ENCODE results near the gene HNF4A.

Gene HNF4A

DNA sequence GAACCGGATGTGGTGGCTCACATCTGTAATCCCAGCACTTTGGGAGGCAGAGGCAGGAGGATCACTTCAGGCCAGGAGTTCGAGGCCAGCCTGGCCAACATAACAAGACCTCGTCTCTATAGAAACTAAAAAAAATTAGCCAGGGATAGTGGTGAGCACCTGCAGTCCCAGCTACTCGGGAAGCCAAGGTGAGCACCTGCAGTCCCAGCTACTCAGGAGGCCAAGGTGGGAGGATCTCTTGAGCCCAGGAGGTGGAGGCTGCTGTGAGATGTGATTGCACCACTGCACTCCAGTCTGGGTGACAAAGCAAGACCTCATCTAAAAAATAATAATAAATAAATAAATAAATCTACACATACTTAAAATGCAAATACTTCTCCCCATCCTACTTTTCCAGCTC lies 65.0 kb downstream of the HNF4A start:
- Histone ChIP-seq H3K27me3 (replicated peaks; ENCODE audit: control insufficient read depth, insufficient read depth, low read length, poor library complexity, severe bottlenecking) (no peaks in the 10 kb centered on the region), H3K4me1 (ENCODE audit: control insufficient read depth, insufficient read depth, low read length, poor library complexity, severe bottlenecking) (no peaks in the 10 kb centered on the region), H3K9me3 (ENCODE audit: control insufficient read depth, low read length) (no peaks in the 10 kb centered on the region), H3K36me3 (ENCODE audit: control insufficient read depth, insufficient read depth, low read length) (no peaks in the 10 kb centered on the region), H3K4me3 (ENCODE audit: insufficient read depth, low read depth, low read length, poor library complexity, severe bottlenecking) (no peak overlapping the region), H3K27ac (ENCODE audit: insufficient read depth, low read length, poor library complexity, severe bottlenecking) (no peak overlapping the region)
- no peak for DNase-seq

DNA sequence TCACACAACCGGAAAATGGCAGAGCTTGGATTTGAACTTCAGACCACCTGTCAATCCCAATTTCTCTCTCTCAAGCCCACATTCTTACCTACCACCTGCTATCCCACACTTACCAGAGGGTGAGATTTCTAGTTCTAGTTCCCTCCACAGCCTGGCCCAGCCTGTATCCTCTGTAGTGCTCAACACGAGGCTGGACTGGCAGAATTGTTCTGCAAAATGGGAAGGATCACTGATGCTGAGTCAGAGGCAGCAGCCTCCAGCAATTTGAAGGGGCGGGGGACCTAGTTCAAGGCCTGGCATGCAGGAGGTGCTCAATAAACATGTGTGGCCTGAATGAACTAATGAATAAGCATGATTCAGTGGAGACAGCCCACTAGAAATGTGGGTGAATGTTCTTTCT lies 66.6 kb downstream of the HNF4A start:
- Histone ChIP-seq H3K9me3 (ENCODE audit: control insufficient read depth, low read length) (no peaks in the 10 kb centered on the region), H3K4me3 (ENCODE audit: insufficient read depth, low read depth, low read length, poor library complexity, severe bottlenecking) (no peak overlapping the region), H3K27ac (ENCODE audit: insufficient read depth, low read length, poor library complexity, severe bottlenecking) (no peak overlapping the region), H3K27me3 (replicated peaks; ENCODE audit: control insufficient read depth, insufficient read depth, low read length, poor library complexity, severe bottlenecking) (no peaks in the 10 kb centered on the region), H3K4me1 (ENCODE audit: control insufficient read depth, insufficient read depth, low read length, poor library complexity, severe bottlenecking) (no peaks in the 10 kb centered on the region), H3K36me3 (ENCODE audit: control insufficient read depth, insufficient read depth, low read length) (no peaks in the 10 kb centered on the region)
- no peak for DNase-seq

DNA sequence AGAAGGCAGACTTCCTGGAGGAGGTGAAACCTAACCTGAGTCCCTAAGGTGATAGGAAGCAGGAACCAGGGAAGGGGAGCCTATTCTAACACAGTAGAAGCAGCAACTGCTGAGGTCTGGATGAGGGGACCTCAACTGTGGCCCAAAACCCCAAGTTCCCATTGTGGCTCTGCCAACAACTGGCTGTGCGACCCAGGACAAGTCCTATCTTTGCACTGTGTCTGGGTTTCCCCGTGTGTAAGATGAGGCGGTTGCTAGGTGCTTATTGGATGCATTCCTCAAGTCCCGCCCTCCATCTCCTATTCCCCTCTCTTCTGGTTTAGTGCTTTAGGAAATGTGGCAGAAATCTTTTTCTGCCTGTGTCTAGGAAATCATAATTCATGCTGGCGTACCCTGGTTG lies 68.0 kb downstream of the HNF4A start:
- Histone ChIP-seq H3K4me3 (ENCODE audit: insufficient read depth, low read depth, low read length, poor library complexity, severe bottlenecking) (no peak overlapping the region), H3K9me3 (ENCODE audit: control insufficient read depth, low read length) (no peaks in the 10 kb centered on the region), H3K36me3 (ENCODE audit: control insufficient read depth, insufficient read depth, low read length) (no peaks in the 10 kb centered on the region), H3K4me1 (ENCODE audit: control insufficient read depth, insufficient read depth, low read length, poor library complexity, severe bottlenecking) (no peaks in the 10 kb centered on the region), H3K27me3 (replicated peaks; ENCODE audit: control insufficient read depth, insufficient read depth, low read length, poor library complexity, severe bottlenecking) (no peaks in the 10 kb centered on the region), H3K27ac (ENCODE audit: insufficient read depth, low read length, poor library complexity, severe bottlenecking) (no peak overlapping the region)
- no peak for DNase-seq

DNA sequence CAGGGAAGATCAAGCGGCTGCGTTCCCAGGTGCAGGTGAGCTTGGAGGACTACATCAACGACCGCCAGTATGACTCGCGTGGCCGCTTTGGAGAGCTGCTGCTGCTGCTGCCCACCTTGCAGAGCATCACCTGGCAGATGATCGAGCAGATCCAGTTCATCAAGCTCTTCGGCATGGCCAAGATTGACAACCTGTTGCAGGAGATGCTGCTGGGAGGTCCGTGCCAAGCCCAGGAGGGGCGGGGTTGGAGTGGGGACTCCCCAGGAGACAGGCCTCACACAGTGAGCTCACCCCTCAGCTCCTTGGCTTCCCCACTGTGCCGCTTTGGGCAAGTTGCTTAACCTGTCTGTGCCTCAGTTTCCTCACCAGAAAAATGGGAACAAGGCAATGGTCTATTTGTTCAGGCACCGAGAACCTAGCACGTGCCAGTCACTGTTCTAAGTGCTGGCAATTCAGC lies 68.6 kb downstream of the HNF4A start:
- no peak overlapping the region for H3K4me3 ChIP-seq (ENCODE audit: insufficient read depth, low read depth, low read length, poor library complexity, severe bottlenecking)
- H3K27me3 ChIP-seq (replicated peaks; ENCODE audit: control insufficient read depth, insufficient read depth, low read length, poor library complexity, severe bottlenecking), result no peaks in the 10 kb centered on the region
- H3K9me3 ChIP-seq (ENCODE audit: control insufficient read depth, low read length), result no peaks in the 10 kb centered on the region
- H3K36me3 ChIP-seq (ENCODE audit: control insufficient read depth, insufficient read depth, low read length), result no peaks in the 10 kb centered on the region
- H3K27ac ChIP-seq (ENCODE audit: insufficient read depth, low read length, poor library complexity, severe bottlenecking), result no peak overlapping the region
- DNase-seq, result no peak
- no peaks in the 10 kb centered on the region for H3K4me1 ChIP-seq (ENCODE audit: control insufficient read depth, insufficient read depth, low read length, poor library complexity, severe bottlenecking)

DNA sequence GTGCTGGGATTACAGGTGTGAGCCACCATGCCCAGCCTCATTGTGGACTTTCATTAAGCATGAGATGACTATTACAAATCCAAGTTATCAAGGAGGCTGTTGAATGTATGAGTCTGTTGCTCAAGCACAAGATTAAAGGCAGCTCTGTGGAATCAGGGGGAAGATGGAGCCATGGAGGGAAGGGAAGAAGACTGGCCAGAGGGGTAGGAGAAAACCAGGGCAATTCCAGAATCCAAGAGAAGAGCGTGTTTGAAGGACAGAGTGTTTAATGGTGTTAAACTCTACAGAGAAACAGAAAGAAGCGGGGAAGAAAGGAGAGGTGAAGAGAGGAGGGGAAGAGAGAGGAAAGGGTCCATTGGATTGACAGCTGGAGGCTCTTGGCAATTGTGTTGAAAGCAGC lies 70.4 kb downstream of the HNF4A start:
- Histone ChIP-seq H3K36me3 (ENCODE audit: control insufficient read depth, insufficient read depth, low read length) (no peaks in the 10 kb centered on the region), H3K27ac (ENCODE audit: insufficient read depth, low read length, poor library complexity, severe bottlenecking) (no peak overlapping the region), H3K4me1 (ENCODE audit: control insufficient read depth, insufficient read depth, low read length, poor library complexity, severe bottlenecking) (no peaks in the 10 kb centered on the region), H3K27me3 (replicated peaks; ENCODE audit: control insufficient read depth, insufficient read depth, low read length, poor library complexity, severe bottlenecking) (no peaks in the 10 kb centered on the region), H3K4me3 (ENCODE audit: insufficient read depth, low read depth, low read length, poor library complexity, severe bottlenecking) (no peak overlapping the region), H3K9me3 (ENCODE audit: control insufficient read depth, low read length) (no peaks in the 10 kb centered on the region)
- no peak for DNase-seq

DNA sequence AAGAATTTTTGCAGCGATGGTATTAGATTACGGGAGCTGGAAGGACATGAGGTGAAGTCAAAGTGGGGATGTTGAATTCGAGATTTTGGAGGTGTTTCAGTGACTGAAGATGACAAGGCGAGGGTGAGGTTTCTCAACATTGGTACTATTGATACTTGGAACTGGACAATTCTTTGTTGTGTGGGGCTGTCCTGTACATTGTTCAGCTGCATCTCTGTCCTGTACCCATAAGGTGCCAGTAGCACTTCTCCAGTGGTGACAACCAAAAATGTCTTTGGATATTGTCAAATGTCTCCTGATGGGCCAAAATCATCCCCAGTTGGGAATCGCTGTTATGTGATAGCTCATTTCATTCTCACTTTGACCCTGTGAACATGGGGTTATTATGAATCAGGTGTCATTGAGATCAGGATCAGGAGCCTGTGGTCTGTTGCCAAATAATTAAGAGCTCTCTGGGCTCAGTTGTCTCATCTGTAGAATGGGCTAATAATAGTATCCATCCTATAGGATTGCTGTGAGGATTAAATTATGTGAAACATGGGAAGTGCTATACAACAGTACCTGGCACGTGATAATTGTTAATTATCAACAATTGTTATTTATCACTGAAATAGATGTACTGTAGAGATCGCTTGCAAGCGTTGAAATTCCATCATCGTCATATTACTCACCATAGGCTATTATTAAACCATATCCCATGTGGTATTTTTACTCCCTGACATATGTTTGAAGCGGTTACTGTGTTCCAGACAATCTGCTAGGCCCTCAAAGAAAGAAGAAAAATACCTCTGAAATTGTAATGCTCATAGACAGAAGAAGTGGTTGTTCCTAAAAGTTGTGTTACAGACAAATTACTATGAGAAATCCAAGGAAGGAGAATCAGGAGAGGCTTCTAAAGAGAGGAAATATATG lies 71.6 kb downstream of the HNF4A start:
- Histone ChIP-seq H3K36me3 (ENCODE audit: control insufficient read depth, insufficient read depth, low read length) (no peaks in the 10 kb centered on the region), H3K9me3 (ENCODE audit: control insufficient read depth, low read length) (no peaks in the 10 kb centered on the region), H3K4me1 (ENCODE audit: control insufficient read depth, insufficient read depth, low read length, poor library complexity, severe bottlenecking) (no peaks in the 10 kb centered on the region), H3K27ac (ENCODE audit: insufficient read depth, low read length, poor library complexity, severe bottlenecking) (no peak overlapping the region), H3K4me3 (ENCODE audit: insufficient read depth, low read depth, low read length, poor library complexity, severe bottlenecking) (no peak overlapping the region), H3K27me3 (replicated peaks; ENCODE audit: control insufficient read depth, insufficient read depth, low read length, poor library complexity, severe bottlenecking) (no peaks in the 10 kb centered on the region)
- no peak for DNase-seq

DNA sequence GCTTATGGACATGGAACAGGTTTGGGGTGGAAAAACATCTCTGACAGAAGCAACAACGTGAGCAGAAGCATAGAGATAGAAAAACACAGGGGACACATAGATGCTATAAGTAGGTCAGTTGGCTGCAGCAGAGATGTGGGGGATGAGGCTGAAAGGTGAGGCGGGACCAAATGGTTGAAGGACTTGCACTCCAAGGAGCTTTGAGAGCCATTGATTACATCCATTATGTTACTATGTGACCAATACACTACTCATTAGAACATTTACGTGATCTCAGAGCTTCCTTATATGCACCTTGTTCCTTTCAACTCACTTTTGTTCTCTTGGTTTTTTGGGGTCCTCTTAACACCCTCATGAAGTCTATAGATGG lies 72.3 kb downstream of the HNF4A start:
- Histone ChIP-seq H3K4me1 (ENCODE audit: control insufficient read depth, insufficient read depth, low read length, poor library complexity, severe bottlenecking) (no peaks in the 10 kb centered on the region), H3K36me3 (ENCODE audit: control insufficient read depth, insufficient read depth, low read length) (no peaks in the 10 kb centered on the region), H3K27me3 (replicated peaks; ENCODE audit: control insufficient read depth, insufficient read depth, low read length, poor library complexity, severe bottlenecking) (no peaks in the 10 kb centered on the region), H3K4me3 (ENCODE audit: insufficient read depth, low read depth, low read length, poor library complexity, severe bottlenecking) (no peak overlapping the region), H3K27ac (ENCODE audit: insufficient read depth, low read length, poor library complexity, severe bottlenecking) (no peak overlapping the region), H3K9me3 (ENCODE audit: control insufficient read depth, low read length) (no peaks in the 10 kb centered on the region)
- no peak for DNase-seq

DNA sequence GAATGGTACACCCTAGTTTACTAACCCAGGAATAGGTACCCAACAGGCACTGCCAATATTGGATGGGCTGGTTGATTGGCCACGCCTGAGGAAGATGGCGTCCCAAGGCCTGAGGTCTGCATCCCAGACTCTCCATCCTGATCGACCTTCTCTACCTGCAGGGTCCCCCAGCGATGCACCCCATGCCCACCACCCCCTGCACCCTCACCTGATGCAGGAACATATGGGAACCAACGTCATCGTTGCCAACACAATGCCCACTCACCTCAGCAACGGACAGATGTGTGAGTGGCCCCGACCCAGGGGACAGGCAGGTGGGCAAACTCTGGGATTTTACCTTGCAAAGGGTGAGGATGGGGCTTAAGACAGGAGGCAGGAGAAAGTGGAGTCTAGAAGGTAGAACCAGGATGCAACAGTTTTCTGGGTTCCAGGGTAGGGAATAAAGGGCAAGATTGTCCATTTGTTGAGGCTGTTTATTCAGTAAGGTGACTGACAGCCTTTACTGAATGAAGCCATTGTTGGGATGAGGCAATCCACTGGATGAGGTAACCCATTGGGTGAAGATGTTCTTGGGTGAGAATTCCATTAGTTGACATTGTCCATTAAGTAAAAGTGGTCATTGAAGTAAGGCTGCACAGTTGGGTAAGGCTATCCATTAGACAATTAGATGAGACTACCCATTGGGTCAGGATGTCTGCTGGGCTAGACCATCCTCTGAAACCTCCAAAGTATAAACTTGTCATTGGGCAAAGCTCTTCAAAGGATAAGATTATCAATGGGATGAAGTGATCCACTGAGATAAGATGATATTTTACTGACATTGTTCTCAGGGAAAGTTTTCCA lies 72.9 kb downstream of the HNF4A start:
- Histone ChIP-seq H3K9me3 (ENCODE audit: control insufficient read depth, low read length) (no peaks in the 10 kb centered on the region), H3K4me3 (ENCODE audit: insufficient read depth, low read depth, low read length, poor library complexity, severe bottlenecking) (no peak overlapping the region), H3K27ac (ENCODE audit: insufficient read depth, low read length, poor library complexity, severe bottlenecking) (no peak overlapping the region), H3K36me3 (ENCODE audit: control insufficient read depth, insufficient read depth, low read length) (no peaks in the 10 kb centered on the region), H3K4me1 (ENCODE audit: control insufficient read depth, insufficient read depth, low read length, poor library complexity, severe bottlenecking) (no peaks in the 10 kb centered on the region), H3K27me3 (replicated peaks; ENCODE audit: control insufficient read depth, insufficient read depth, low read length, poor library complexity, severe bottlenecking) (no peaks in the 10 kb centered on the region)
- DNase-seq, result no peak

DNA sequence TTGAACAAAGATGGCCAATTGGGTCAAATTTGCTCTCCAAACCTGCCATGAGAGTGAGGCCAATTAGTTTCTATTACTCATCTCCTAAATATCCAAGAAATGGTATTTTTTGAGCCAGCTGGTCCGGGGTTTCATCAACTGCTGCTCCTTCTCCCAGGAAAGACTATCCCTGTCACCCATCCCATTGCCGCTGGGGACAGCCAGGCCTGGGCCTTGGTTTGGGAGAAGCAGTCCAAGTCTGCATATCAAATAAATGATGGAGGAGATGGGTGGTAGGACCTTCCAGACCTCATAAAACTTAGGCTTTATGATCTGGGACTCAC lies 73.5 kb downstream of the HNF4A start:
- H3K9me3 ChIP-seq (ENCODE audit: control insufficient read depth, low read length), result no peaks in the 10 kb centered on the region
- H3K4me3 ChIP-seq (ENCODE audit: insufficient read depth, low read depth, low read length, poor library complexity, severe bottlenecking), result no peak overlapping the region
- no peak overlapping the region for H3K27ac ChIP-seq (ENCODE audit: insufficient read depth, low read length, poor library complexity, severe bottlenecking)
- DNase-seq, result no peak
- H3K4me1 ChIP-seq (ENCODE audit: control insufficient read depth, insufficient read depth, low read length, poor library complexity, severe bottlenecking), result no peaks in the 10 kb centered on the region
- no peaks in the 10 kb centered on the region for H3K27me3 ChIP-seq (replicated peaks; ENCODE audit: control insufficient read depth, insufficient read depth, low read length, poor library complexity, severe bottlenecking)
- H3K36me3 ChIP-seq (ENCODE audit: control insufficient read depth, insufficient read depth, low read length), result no peaks in the 10 kb centered on the region

Data from effector memory CD4-positive, alpha-beta T cell (primary cell).